ENCODE measurements around the gene CBS.
"Not testable (repeated sequence)": the region's sequence is repeated elsewhere in the genome, so short reads cannot be mapped to it uniquely, and the experiment has no call there.

GRCh38 chr21:43090947-43091346, 15.3 kb upstream of the CBS start:
- TF ChIP-seq CTCF, POLR2A (IDR thresholded peaks at IDR 0.05): not testable (repeated sequence)

Measured in heart left ventricle (tissue), 13 donors.